ENCODE data around the gene EDN2. TPM values are rescaled to one million over a fixed set of nuclear protein-coding genes. Genes with fewer than 3 reads are reported as not detected.

EDN2 gene
- total and polyA plus RNA-seq, 9 donors = 0.20 to 24.8 (median 0.36) TPM; not detected in 4

DNA sequence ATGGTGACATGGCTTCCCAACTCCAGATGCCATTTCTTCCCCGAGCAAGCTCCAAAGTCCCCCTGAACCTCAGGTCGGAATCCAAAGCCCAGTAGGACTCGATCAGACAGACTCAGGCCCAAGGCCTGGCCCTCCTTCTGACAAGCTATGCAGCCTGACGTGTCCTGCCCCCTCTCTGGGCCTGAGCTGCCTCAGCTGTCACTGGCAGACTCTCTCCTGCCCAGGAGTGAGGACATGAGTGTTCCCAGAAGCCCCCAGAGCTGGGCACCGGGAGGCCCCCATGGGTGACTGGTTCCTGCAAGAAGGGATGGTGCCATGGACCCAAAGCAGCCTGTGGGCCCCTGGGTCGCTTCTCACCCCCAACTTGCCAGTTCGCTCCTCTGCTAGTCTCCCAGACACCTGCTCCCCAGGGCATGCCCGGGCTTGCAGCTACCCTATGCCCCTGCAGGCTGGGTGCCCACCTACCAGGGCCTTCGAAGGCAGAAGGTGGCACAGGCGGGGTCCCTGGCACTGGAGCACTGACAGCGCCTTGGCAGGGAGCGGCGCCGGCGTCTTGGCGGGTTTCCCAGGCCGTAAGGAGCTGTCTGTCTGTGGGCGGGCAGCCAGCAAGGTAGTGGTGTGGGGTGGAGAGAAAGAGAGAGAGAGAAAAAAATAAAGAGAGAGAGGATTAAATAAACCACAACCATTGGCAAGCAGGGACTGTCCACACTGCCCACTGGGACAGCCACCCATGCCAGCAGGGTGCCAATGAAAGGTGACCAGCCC is 2.3 kb downstream of the EDN2 start:
- H3K4me3 ChIP-seq = no peak overlapping the region
- no peaks in the 10 kb centered on the region for H3K9me3 ChIP-seq
- H3K27me3 ChIP-seq = no peaks in the 10 kb centered on the region
- no peaks in the 10 kb centered on the region for H3K36me3 ChIP-seq
- TF ChIP-seq, protein P1, sequence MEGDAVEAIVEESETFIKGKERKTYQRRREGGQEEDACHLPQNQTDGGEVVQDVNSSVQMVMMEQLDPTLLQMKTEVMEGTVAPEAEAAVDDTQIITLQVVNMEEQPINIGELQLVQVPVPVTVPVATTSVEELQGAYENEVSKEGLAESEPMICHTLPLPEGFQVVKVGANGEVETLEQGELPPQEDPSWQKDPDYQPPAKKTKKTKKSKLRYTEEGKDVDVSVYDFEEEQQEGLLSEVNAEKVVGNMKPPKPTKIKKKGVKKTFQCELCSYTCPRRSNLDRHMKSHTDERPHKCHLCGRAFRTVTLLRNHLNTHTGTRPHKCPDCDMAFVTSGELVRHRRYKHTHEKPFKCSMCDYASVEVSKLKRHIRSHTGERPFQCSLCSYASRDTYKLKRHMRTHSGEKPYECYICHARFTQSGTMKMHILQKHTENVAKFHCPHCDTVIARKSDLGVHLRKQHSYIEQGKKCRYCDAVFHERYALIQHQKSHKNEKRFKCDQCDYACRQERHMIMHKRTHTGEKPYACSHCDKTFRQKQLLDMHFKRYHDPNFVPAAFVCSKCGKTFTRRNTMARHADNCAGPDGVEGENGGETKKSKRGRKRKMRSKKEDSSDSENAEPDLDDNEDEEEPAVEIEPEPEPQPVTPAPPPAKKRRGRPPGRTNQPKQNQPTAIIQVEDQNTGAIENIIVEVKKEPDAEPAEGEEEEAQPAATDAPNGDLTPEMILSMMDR (IDR thresholded peaks at IDR 0.05) = no peak
- no peak for TF ChIP-seq POLR2A (IDR thresholded peaks at IDR 0.05)
- peaks cover 14% of the 10 kb centered on the region for H3K4me1 ChIP-seq (ENCODE audit: insufficient read depth)
- intact Hi-C loops (cut with DNase I) = no loop called here
- peak in 2 of 5 donors; percentile 42 to 60 for DNase-seq
- 67 to 69% (median 69%) methylated on average over 18 of the region's 18 CpGs for WGBS, 3 donors
- no peak overlapping the region for H3K27ac ChIP-seq

DNA sequence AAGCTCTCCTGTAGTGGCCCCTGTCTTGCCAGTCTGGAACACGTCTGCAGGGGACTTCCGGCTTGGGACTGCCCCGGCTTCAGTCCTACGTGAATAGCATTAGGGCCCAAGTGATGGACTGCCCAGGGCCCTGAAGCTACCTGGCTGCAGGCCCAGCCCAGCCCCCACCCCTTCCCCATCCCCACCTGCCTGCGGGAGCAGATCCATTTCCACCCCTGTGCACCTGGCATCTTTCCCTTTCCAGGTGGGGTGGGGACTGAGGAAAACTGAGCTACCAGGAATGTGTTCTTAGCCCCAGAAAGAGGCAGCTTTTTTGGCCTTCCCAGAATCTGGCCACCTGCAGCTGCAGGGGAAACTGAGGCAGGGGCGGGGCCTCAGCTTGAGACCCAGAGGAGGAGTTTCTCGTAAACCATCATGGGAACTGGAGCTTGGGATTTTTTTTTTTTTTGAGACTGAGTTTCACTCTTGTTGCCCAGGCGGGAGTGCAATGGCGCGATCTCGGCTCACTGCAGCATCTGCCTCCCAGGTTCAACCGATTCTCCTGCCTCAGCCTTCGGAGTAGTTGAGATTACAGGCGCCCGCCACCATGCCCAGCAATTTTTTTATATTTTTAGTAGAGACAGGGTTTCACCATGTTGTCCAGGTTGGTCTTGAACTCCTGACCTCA is 3.2 kb downstream of the EDN2 start:
- intact Hi-C loops (cut with DNase I) = no loop called here
- Histone ChIP-seq H3K36me3 (no peaks in the 10 kb centered on the region), H3K4me3 (no peak overlapping the region), H3K27me3 (no peaks in the 10 kb centered on the region), H3K4me1 (ENCODE audit: insufficient read depth) (peaks cover 10% of the 10 kb centered on the region), H3K27ac (no peak overlapping the region), H3K9me3 (no peaks in the 10 kb centered on the region)
- TF ChIP-seq EP300 (IDR thresholded peaks at IDR 0.05) = no peak
- TF ChIP-seq POLR2A (IDR thresholded peaks at IDR 0.05) = no peak
- TF ChIP-seq, protein P1 (IDR thresholded peaks at IDR 0.05) = no peak
- no peak for DNase-seq
- 92 to 97% (median 92%) methylated on average over 15 of the region's 15 CpGs for WGBS, 3 donors

DNA sequence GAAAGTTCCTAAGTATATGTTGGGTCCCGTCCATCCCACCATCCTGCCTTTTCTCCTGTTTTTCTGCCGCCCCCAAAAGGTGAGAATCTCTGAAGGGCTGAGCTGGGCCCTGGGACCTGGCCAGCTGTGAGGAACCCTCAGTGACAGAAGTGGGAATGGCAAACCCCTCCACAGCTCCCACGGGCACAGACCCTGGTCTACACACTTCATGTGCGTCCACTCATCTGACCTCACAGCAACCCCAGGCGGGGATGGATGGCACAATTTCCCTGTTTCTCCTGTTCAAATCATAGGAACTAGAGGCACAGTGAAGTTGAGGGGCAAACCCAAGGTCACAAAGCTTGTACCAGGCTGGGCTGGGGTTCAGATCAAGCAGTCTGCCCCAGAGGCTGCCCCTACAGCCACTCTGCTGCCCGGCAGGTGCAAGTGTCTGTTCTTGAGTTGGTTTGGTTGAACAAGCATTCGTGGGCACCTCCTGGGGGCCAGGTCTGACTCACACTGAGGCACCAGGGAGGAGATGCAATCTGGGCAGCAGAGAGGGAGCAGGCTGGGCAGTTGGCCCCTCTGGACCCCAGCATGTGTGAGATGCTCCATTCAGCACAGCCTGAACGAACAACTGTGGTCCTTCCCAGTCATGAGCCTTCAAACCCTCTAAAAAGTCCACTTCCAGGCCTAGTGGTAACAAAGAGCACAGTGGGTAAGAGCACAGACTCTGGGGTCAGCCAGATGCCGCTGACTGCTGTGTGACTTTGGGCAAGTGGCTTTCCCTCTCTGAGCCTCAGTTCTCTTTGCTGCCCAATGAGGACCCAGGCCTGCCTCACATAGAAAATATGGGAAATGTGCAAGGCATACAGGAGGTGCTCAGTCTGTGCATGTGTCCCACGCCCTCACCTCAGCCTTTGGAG is 4.0 kb downstream of the EDN2 start:
- H3K27ac ChIP-seq = no peak overlapping the region
- H3K4me3 ChIP-seq = no peak overlapping the region
- 94 to 95% (median 94%) methylated on average over 10 of the region's 10 CpGs for WGBS, 3 donors
- no peak for DNase-seq
- TF ChIP-seq POLR2A (IDR thresholded peaks at IDR 0.05) = no peak
- TF ChIP-seq, protein P1 (IDR thresholded peaks at IDR 0.05) = no peak
- TF ChIP-seq EP300 (IDR thresholded peaks at IDR 0.05) = no peak
- no peaks in the 10 kb centered on the region for H3K27me3 ChIP-seq
- no peaks in the 10 kb centered on the region for H3K9me3 ChIP-seq
- H3K4me1 ChIP-seq (ENCODE audit: insufficient read depth) = peaks cover 8% of the 10 kb centered on the region
- intact Hi-C loops (cut with DNase I) = no loop called here
- H3K36me3 ChIP-seq = no peaks in the 10 kb centered on the region

DNA sequence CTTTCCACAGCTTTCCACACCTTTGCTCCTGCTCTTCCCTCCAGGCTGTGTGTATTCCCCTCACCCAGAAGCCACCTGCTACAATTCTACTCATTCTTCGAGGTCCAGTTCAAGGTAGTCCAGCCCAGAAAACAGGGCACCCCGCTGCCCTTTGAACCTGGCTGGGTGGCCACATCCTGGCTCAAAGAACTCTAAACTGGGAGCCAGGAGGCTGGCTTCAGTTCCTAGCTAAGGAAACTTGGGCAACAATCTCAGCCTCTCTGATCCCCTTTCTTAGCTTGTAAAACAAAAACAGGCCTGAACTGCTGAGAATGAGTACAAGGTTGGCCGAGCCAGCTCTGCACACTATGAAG is 4.7 kb downstream of the EDN2 start:
- intact Hi-C loops (cut with DNase I) = no loop called here
- H3K4me3 ChIP-seq = no peak overlapping the region
- H3K27ac ChIP-seq = no peak overlapping the region
- no peak for DNase-seq
- H3K4me1 ChIP-seq (ENCODE audit: insufficient read depth) = peaks cover 11% of the 10 kb centered on the region
- no peaks in the 10 kb centered on the region for H3K36me3 ChIP-seq
- no peaks in the 10 kb centered on the region for H3K27me3 ChIP-seq
- no peak for TF ChIP-seq EP300 (IDR thresholded peaks at IDR 0.05)
- no peak for TF ChIP-seq POLR2A (IDR thresholded peaks at IDR 0.05)
- TF ChIP-seq, protein P1 (IDR thresholded peaks at IDR 0.05) = no peak
- WGBS, 3 donors = 91 to 93% (median 93%) methylated on average over 3 of the region's 3 CpGs
- no peaks in the 10 kb centered on the region for H3K9me3 ChIP-seq

Data from ovary (tissue), 9 donors.